GM12874 (cell line): ENCODE measurements around the gene SLC12A7.

Experiments
- CTCF ChIP-seq: IDR thresholded peaks from 2 replicates; pipeline ENCODE4 v1.5.1; 2011; ENCODE audit warnings: low read depth, mild to moderate bottlenecking, control low read depth, low read length, moderate library complexity; ENCODE audit not compliant: insufficient read depth

The SLC12A7 gene

GRCh38 chr5:1026700-1027621, 84.9 kb downstream of the SLC12A7 start:
- no peak for TF ChIP-seq CTCF

- no peak for TF ChIP-seq CTCF
These were observed 90.5 kb downstream of the SLC12A7 start for GRCh38 chr5:1021136-1021968.

GRCh38 chr5:1020452-1020961, 91.4 kb downstream of the SLC12A7 start:
- TF ChIP-seq CTCF: no peak

- no peak for TF ChIP-seq CTCF
These were observed 92.6 kb downstream of the SLC12A7 start for GRCh38 chr5:1019001-1019905.

GRCh38 chr5:1018596-1018995, 93.3 kb downstream of the SLC12A7 start:
- TF ChIP-seq CTCF: no peak

- TF ChIP-seq CTCF: no peak
These were observed 94.0 kb downstream of the SLC12A7 start for GRCh38 chr5:1017691-1018455.
